ENCODE measurements around the gene GP1BA. TPM values are rescaled to one million over a fixed set of nuclear protein-coding genes. Genes with fewer than 3 reads are reported as not detected.

Gene GP1BA
- total RNA-seq, 1 experiment from 2014 or later, result not detected

DNA sequence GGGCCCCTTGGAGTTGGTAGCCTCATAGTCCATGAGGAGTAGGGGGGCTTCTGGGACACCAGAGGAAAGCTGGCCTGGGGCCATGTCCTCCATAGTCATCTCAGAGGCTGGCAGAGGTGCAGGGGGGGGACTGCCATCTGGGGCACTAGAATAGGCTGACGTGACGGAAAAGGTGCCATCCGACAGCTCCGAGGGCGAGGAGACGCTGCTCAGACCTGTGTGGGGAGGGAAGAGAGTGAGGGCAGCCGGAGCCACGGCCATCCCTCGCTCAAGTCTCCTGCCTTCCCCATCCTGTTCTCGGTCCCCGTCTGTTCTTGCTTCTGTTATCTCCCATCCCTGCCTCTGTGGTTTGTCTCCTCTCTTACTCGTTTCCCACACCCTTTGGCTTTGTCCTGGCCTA is 40.2 kb downstream of the GP1BA start:
- no peak overlapping the region for H3K4me2 ChIP-seq
- H3K27ac ChIP-seq, result no peak overlapping the region
- DNase-seq, result no peak
- H3K4me3 ChIP-seq, result no peak overlapping the region
- POLR2A ChIA-PET (ENCODE audit: unreplicated experiment), result no interaction called here
- H3K36me3 ChIP-seq (ENCODE audit: low read depth), result no peaks in the 10 kb centered on the region; the same call in 1 of the 2 replicates
- no peaks in the 10 kb centered on the region for H3K9me3 ChIP-seq (ENCODE audit: insufficient read depth, low read depth)
- BruUV-seq (replicated peaks), result no TSS peak
- no peak for TF ChIP-seq EZH2 (IDR thresholded peaks at IDR 0.05; ENCODE audit: low read depth)
- TF ChIP-seq CTCF (conservative IDR thresholded peaks at IDR 0.05), result no peak
- H2AFZ ChIP-seq, result no peak overlapping the region
- H3K9me2 ChIP-seq (ENCODE audit: insufficient read depth), result no peaks in the 10 kb centered on the region
- no peaks in the 10 kb centered on the region for H4K20me1 ChIP-seq (ENCODE audit: insufficient read depth)
- CTCF ChIA-PET, result no interaction called here
- peaks cover 34% of the 10 kb centered on the region for H3K79me2 ChIP-seq (ENCODE audit: low read depth)
- H3K4me1 ChIP-seq (replicated peaks; ENCODE audit: insufficient read depth), result peaks cover 11% of the 10 kb centered on the region
- peaks cover 30% of the 10 kb centered on the region; the same call in 1 of the 2 replicates for H3F3A ChIP-seq (ENCODE audit: insufficient read depth, low read depth)
- intact Hi-C loops (cut with micrococcal nuclease; ENCODE audit: unreplicated experiment), result no loop called here
- no peaks in the 10 kb centered on the region for H3K27me3 ChIP-seq (ENCODE audit: insufficient read depth, low read depth)

DNA sequence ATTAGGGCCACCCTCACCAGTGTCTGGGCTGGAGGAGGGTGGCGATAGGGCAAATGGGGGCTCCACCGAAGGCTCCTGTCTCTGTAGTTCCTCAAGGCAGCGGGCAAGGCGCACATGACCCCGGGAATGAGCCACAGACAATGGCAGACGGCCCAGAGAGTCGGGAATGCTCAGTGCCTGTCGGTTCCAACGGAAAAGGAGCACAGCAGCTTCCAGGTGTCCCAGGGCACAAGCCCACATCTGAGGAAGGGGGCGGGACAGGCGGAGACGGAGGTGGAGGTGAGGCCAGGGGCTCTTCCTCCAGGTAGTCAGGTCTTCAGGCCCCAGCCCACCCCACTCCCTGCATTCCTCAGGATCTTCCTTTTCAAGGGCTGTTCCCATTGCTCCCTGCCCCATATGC is 40.7 kb downstream of the GP1BA start:
- Histone ChIP-seq H3K9me3 (ENCODE audit: insufficient read depth, low read depth) (no peaks in the 10 kb centered on the region), H3K4me3 (no peak overlapping the region), H3K4me1 (replicated peaks; ENCODE audit: insufficient read depth) (peaks cover 11% of the 10 kb centered on the region), H3K27ac (no peak overlapping the region), H3K79me2 (ENCODE audit: low read depth) (peaks cover 34% of the 10 kb centered on the region), H2AFZ (no peak overlapping the region), H3K36me3 (ENCODE audit: low read depth) (no peaks in the 10 kb centered on the region; the same call in 1 of the 2 replicates), H3F3A (ENCODE audit: insufficient read depth, low read depth) (peaks cover 30% of the 10 kb centered on the region; the same call in 1 of the 2 replicates), H3K4me2 (no peak overlapping the region), H3K9me2 (ENCODE audit: insufficient read depth) (no peaks in the 10 kb centered on the region), H4K20me1 (ENCODE audit: insufficient read depth) (no peaks in the 10 kb centered on the region), H3K27me3 (ENCODE audit: insufficient read depth, low read depth) (no peaks in the 10 kb centered on the region)
- intact Hi-C loops (cut with micrococcal nuclease; ENCODE audit: unreplicated experiment), result no loop called here
- CTCF ChIA-PET, result no interaction called here
- TF ChIP-seq CTCF (conservative IDR thresholded peaks at IDR 0.05) (no peak), EZH2 (IDR thresholded peaks at IDR 0.05; ENCODE audit: low read depth) (no peak)
- POLR2A ChIA-PET (ENCODE audit: unreplicated experiment), result interaction anchor here (0.7 kb wide), 1 partner anchor 311 kb away, joined by 6 read pairs; no protein-coding TSS in a partner anchor
- BruUV-seq (replicated peaks), result no TSS peak
- no peak for DNase-seq

DNA sequence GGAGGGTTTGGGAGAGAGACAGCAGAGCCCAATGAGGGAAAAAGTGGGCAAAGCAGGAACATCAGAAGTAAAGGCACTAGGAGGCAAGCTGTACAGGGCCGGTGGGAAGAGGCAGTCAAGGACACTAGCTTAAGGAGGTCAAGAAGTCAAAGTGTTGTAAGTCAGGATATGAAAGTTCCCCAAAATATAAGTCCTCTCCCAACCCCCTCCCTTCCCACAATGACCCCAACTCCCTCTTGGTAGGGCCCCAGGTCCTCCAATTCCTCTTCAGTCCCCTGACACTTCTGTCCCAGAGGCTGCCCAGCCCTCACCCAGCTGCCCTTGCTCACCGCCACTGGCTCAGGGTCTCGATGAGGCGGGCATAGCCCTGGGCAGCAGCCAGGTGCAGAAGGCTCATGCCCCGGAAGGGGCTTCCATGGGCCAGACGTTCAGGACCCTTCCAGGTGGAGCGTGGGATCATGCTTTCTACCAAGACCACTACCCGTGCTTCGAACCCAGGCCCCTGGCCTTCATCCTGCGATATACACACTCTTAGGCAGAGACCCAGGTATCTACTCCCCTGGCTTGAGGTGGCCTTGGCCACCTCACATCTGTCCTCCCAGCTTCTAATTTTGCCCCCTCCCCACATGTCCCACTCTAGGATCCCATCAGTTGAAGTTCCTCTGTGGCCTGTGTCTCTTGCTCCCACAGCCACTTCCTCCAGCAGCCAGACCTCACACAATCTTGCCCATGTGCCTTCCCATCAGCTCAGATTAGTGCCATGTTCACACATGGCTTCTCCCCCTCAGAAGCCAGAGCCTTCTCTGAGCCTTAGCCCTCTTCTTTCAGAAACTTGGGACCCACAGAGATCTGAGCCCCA is 41.4 kb downstream of the GP1BA start:
- POLR2A ChIA-PET (ENCODE audit: unreplicated experiment), result interaction anchor here (0.7 kb wide), 1 partner anchor 311 kb away, joined by 6 read pairs; no protein-coding TSS in a partner anchor
- H3F3A ChIP-seq (ENCODE audit: insufficient read depth, low read depth), result peaks cover 25% of the 10 kb centered on the region; the same call in 1 of the 2 replicates
- CTCF ChIA-PET, result no interaction called here
- no peak for TF ChIP-seq CTCF (conservative IDR thresholded peaks at IDR 0.05)
- no peak for TF ChIP-seq EZH2 (IDR thresholded peaks at IDR 0.05; ENCODE audit: low read depth)
- H3K9me2 ChIP-seq (ENCODE audit: insufficient read depth), result no peaks in the 10 kb centered on the region
- H3K4me3 ChIP-seq, result no peak overlapping the region
- H3K4me1 ChIP-seq (replicated peaks; ENCODE audit: insufficient read depth), result peaks cover 11% of the 10 kb centered on the region
- no peak overlapping the region for H3K4me2 ChIP-seq
- H3K79me2 ChIP-seq (ENCODE audit: low read depth), result peaks cover 28% of the 10 kb centered on the region
- no peak overlapping the region for H3K27ac ChIP-seq
- no peak overlapping the region for H2AFZ ChIP-seq
- intact Hi-C loops (cut with micrococcal nuclease; ENCODE audit: unreplicated experiment), result no loop called here
- DNase-seq, result no peak
- no peaks in the 10 kb centered on the region for H3K9me3 ChIP-seq (ENCODE audit: insufficient read depth, low read depth)
- no peaks in the 10 kb centered on the region for H3K27me3 ChIP-seq (ENCODE audit: insufficient read depth, low read depth)
- no TSS peak for BruUV-seq (replicated peaks)
- H3K36me3 ChIP-seq (ENCODE audit: low read depth), result no peaks in the 10 kb centered on the region; the same call in 1 of the 2 replicates
- H4K20me1 ChIP-seq (ENCODE audit: insufficient read depth), result no peaks in the 10 kb centered on the region
